Measurements from ENCODE around the gene HCFC1R1. TPM values are rescaled to one million over a fixed set of nuclear protein-coding genes. Genes with fewer than 3 reads are reported as not detected.

The HCFC1R1 gene
- polyA plus RNA-seq, 1 donor from 2014 or later: 19.0 TPM

DNA sequence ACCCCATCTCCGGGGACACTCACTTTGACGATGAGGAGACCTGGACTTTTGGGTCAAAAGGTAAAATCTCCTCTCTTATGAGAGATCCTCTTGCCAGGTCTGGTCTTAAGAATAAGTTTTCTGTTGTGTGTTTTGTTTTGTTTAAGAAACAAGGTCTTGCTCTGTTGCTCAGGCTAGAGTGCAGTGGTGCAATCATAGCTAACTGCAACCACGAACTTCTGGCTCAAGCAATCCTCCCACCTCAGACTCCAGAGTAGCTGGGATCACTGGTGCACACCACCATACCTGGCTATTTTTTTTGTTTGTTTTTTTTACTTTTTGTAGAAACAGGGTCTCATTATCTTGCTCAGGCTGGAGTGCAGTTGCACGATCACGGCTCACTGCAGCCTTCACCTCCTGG is 26.7 kb upstream of the HCFC1R1 start:
- Histone ChIP-seq H3K27ac (ENCODE audit: low read length) (no peak overlapping the region), H3K4me3 (ENCODE audit: low read length) (no peak overlapping the region), H3K79me2 (replicated peaks; ENCODE audit: insufficient read depth, low read length) (no peaks in the 10 kb centered on the region), H3K36me3 (ENCODE audit: insufficient read depth, low read length) (no peaks in the 10 kb centered on the region), H3K27me3 (ENCODE audit: insufficient read depth, low read depth, low read length) (peaks cover 42% of the 10 kb centered on the region), H3K9me2 (ENCODE audit: insufficient read depth, low read length) (no peaks in the 10 kb centered on the region), H3F3A (ENCODE audit: insufficient read depth, low read length, poor library complexity, severe bottlenecking) (no peaks in the 10 kb centered on the region), H4K20me1 (ENCODE audit: insufficient read depth) (no peaks in the 10 kb centered on the region), H2AFZ (ENCODE audit: low read depth, low read length) (no peak overlapping the region), H3K4me2 (ENCODE audit: low read length) (no peak overlapping the region), H3K9ac (ENCODE audit: low read length) (no peak overlapping the region), H3K9me3 (ENCODE audit: low read length) (no peaks in the 10 kb centered on the region)
- TF ChIP-seq MXI1 (conservative IDR thresholded peaks at IDR 0.05; ENCODE audit: poor library complexity, severe bottlenecking) (no peak), RAD21 (conservative IDR thresholded peaks at IDR 0.05) (no peak), POLR2AphosphoS5 (IDR thresholded peaks at IDR 0.05) (no peak), EZH2 (IDR thresholded peaks at IDR 0.05; ENCODE audit: borderline replicate concordance, insufficient read depth, low read length, poor library complexity, severe bottlenecking) (no peak), TAF1 (IDR thresholded peaks at IDR 0.05; ENCODE audit: low read depth) (no peak), SMC3 (conservative IDR thresholded peaks at IDR 0.05; ENCODE audit: poor library complexity) (no peak), EP300 (conservative IDR thresholded peaks at IDR 0.05; ENCODE audit: poor library complexity, severe bottlenecking) (no peak)
- TF ChIP-seq, protein P1, sequence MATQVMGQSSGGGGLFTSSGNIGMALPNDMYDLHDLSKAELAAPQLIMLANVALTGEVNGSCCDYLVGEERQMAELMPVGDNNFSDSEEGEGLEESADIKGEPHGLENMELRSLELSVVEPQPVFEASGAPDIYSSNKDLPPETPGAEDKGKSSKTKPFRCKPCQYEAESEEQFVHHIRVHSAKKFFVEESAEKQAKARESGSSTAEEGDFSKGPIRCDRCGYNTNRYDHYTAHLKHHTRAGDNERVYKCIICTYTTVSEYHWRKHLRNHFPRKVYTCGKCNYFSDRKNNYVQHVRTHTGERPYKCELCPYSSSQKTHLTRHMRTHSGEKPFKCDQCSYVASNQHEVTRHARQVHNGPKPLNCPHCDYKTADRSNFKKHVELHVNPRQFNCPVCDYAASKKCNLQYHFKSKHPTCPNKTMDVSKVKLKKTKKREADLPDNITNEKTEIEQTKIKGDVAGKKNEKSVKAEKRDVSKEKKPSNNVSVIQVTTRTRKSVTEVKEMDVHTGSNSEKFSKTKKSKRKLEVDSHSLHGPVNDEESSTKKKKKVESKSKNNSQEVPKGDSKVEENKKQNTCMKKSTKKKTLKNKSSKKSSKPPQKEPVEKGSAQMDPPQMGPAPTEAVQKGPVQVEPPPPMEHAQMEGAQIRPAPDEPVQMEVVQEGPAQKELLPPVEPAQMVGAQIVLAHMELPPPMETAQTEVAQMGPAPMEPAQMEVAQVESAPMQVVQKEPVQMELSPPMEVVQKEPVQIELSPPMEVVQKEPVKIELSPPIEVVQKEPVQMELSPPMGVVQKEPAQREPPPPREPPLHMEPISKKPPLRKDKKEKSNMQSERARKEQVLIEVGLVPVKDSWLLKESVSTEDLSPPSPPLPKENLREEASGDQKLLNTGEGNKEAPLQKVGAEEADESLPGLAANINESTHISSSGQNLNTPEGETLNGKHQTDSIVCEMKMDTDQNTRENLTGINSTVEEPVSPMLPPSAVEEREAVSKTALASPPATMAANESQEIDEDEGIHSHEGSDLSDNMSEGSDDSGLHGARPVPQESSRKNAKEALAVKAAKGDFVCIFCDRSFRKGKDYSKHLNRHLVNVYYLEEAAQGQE (IDR thresholded peaks at IDR 0.05; ENCODE audit: borderline replicate concordance): no peak
- TF ChIP-seq, protein P2, sequence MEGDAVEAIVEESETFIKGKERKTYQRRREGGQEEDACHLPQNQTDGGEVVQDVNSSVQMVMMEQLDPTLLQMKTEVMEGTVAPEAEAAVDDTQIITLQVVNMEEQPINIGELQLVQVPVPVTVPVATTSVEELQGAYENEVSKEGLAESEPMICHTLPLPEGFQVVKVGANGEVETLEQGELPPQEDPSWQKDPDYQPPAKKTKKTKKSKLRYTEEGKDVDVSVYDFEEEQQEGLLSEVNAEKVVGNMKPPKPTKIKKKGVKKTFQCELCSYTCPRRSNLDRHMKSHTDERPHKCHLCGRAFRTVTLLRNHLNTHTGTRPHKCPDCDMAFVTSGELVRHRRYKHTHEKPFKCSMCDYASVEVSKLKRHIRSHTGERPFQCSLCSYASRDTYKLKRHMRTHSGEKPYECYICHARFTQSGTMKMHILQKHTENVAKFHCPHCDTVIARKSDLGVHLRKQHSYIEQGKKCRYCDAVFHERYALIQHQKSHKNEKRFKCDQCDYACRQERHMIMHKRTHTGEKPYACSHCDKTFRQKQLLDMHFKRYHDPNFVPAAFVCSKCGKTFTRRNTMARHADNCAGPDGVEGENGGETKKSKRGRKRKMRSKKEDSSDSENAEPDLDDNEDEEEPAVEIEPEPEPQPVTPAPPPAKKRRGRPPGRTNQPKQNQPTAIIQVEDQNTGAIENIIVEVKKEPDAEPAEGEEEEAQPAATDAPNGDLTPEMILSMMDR (IDR thresholded peaks at IDR 0.05; ENCODE audit: poor library complexity, severe bottlenecking): no peak

DNA sequence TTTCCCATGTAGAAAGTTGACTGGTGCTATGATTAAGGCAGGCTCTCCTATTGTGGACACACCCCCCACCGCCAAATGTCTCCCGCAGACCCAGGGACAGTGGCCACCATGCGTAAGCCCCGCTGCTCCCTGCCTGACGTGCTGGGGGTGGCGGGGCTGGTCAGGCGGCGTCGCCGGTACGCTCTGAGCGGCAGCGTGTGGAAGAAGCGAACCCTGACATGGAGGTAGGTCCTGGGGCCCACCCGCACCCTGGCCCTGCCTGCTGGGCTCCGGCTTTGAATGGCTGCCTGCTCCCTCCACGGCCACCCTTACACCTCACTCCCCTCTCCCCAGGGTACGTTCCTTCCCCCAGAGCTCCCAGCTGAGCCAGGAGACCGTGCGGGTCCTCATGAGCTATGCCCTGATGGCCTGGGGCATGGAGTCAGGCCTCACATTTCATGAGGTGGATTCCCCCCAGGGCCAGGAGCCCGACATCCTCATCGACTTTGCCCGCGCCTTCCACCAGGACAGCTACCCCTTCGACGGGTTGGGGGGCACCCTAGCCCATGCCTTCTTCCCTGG is 26.3 kb upstream of the HCFC1R1 start:
- TF ChIP-seq EZH2 (IDR thresholded peaks at IDR 0.05; ENCODE audit: borderline replicate concordance, insufficient read depth, low read length, poor library complexity, severe bottlenecking) (no peak), POLR2AphosphoS5 (IDR thresholded peaks at IDR 0.05) (no peak), EP300 (conservative IDR thresholded peaks at IDR 0.05; ENCODE audit: poor library complexity, severe bottlenecking) (no peak)
- TF ChIP-seq, protein P1 (IDR thresholded peaks at IDR 0.05; ENCODE audit: borderline replicate concordance): no peak
- H3K9me2 ChIP-seq (ENCODE audit: insufficient read depth, low read length): no peaks in the 10 kb centered on the region
- no peaks in the 10 kb centered on the region for H3F3A ChIP-seq (ENCODE audit: insufficient read depth, low read length, poor library complexity, severe bottlenecking)
- H3K4me2 ChIP-seq (ENCODE audit: low read length): no peak overlapping the region
- no peaks in the 10 kb centered on the region for H3K9me3 ChIP-seq (ENCODE audit: low read length)
- H3K36me3 ChIP-seq (ENCODE audit: insufficient read depth, low read length): no peaks in the 10 kb centered on the region
- no peak overlapping the region for H3K9ac ChIP-seq (ENCODE audit: low read length)
- H4K20me1 ChIP-seq (ENCODE audit: insufficient read depth): no peaks in the 10 kb centered on the region
- H2AFZ ChIP-seq (ENCODE audit: low read depth, low read length): no peak overlapping the region
- H3K79me2 ChIP-seq (replicated peaks; ENCODE audit: insufficient read depth, low read length): no peaks in the 10 kb centered on the region
- no peak overlapping the region for H3K4me3 ChIP-seq (ENCODE audit: low read length)
- no peak overlapping the region for H3K27ac ChIP-seq (ENCODE audit: low read length)
- peaks cover 47% of the 10 kb centered on the region for H3K27me3 ChIP-seq (ENCODE audit: insufficient read depth, low read depth, low read length)
